H7 (cell line): ENCODE results near the gene WASF2. TPM values are rescaled to one million over a fixed set of nuclear protein-coding genes. Genes with fewer than 3 reads are reported as not detected.
A peak's percentile ranks its signal among the peaks of the same experiment; 100 is the strongest.
"Not testable (repeated sequence)": the region's sequence is repeated elsewhere in the genome, so short reads cannot be mapped to it uniquely, and the experiment has no call there.

Experiments used
- DNase-seq: peaks from one replicate; pipeline ENCODE4 v3.0.0; 2012
- H3K27me3 ChIP-seq: 2 replicates; pipeline ENCODE4 v1.6.0; 2011; ENCODE audit warnings: mild to moderate bottlenecking, low read length; ENCODE audit not compliant: control insufficient read depth, insufficient read depth
- H3K36me3 ChIP-seq: replicated peaks from 2 replicates; pipeline ENCODE4 v1.5.1; 2011; ENCODE audit warnings: low read length; ENCODE audit not compliant: control insufficient read depth, insufficient read depth
- H3K4me3 ChIP-seq: 2 replicates; pipeline ENCODE4 v1.5.1; 2011; ENCODE audit warnings: low read depth, mild to moderate bottlenecking, control low read depth, low read length, moderate library complexity; ENCODE audit not compliant: insufficient read depth
- total RNA-seq: library from RNA; depleted of rRNA; stranded (reverse); fragments of >200 nt; shearing (Covaris generic); gene quantifications from 2 replicates; pipeline ENCODE4 v1.2.3, GENCODE V29; 2014; rRNA removed

WASF2 gene
- total RNA-seq = 34.3 and 44.3 TPM in 2 replicates

- H3K4me3 ChIP-seq = peak within 1 kb of the TSS; percentile 98
- peak; percentile 91 for DNase-seq
- H3K36me3 ChIP-seq = no peaks in the 10 kb centered on the region
- H3K27me3 ChIP-seq = no peaks in the 10 kb centered on the region
Observed at GRCh38 chr1:27489973-27490741, at the start of gene WASF2. TSS of gene WASF2 (minus strand) at chr1:27490167. CDS start at chr1:27428890, 61,277 bp downstream.

GRCh38 chr1:27538793-27539192 lies 48.8 kb upstream of the WASF2 start:
- no peak overlapping the region for H3K4me3 ChIP-seq
- no peak for DNase-seq
- H3K36me3 ChIP-seq = no peaks in the 10 kb centered on the region; the same call in 1 of the 2 replicates
- no peaks in the 10 kb centered on the region for H3K27me3 ChIP-seq

GRCh38 chr1:27538305-27538676 lies 48.3 kb upstream of the WASF2 start:
- DNase-seq, H3K36me3 ChIP-seq, H3K27me3 ChIP-seq, H3K4me3 ChIP-seq: not testable (repeated sequence)

- Histone ChIP-seq H3K27me3 (no peaks in the 10 kb centered on the region), H3K36me3 (no peaks in the 10 kb centered on the region), H3K4me3 (no peak overlapping the region)
- peak; percentile 82 for DNase-seq
Observed at GRCh38 chr1:27536767-27537166, 46.8 kb upstream of the WASF2 start.

GRCh38 chr1:27536010-27536757 lies 46.2 kb upstream of the WASF2 start:
- H3K36me3 ChIP-seq = no peaks in the 10 kb centered on the region
- H3K4me3 ChIP-seq = no peak overlapping the region
- peak; percentile 60 for DNase-seq
- no peaks in the 10 kb centered on the region for H3K27me3 ChIP-seq

GRCh38 chr1:27535386-27535785 lies 45.4 kb upstream of the WASF2 start:
- no peak for DNase-seq

GRCh38 chr1:27531959-27532685 lies 42.2 kb upstream of the WASF2 start:
- no peak overlapping the region for H3K4me3 ChIP-seq
- peaks cover 2% of the 10 kb centered on the region; the same call in 1 of the 2 replicates for H3K27me3 ChIP-seq
- no peak for DNase-seq
- H3K36me3 ChIP-seq = no peaks in the 10 kb centered on the region

More at GRCh38 chr1:27535386-27535785, 45.4 kb upstream of the WASF2 start:
- Histone ChIP-seq H3K36me3 (no peaks in the 10 kb centered on the region), H3K27me3 (no peaks in the 10 kb centered on the region), H3K4me3 (no peak overlapping the region)

- no peak for DNase-seq
- Histone ChIP-seq H3K27me3 (peaks cover 2% of the 10 kb centered on the region; the same call in 1 of the 2 replicates), H3K4me3 (no peak overlapping the region)
Observed at GRCh38 chr1:27530192-27530591, 40.2 kb upstream of the WASF2 start.

GRCh38 chr1:27529704-27530018 lies 39.7 kb upstream of the WASF2 start:
- H3K4me3 ChIP-seq = no peak overlapping the region
- H3K36me3 ChIP-seq = no peaks in the 10 kb centered on the region
- no peak for DNase-seq
- H3K27me3 ChIP-seq = peaks cover 2% of the 10 kb centered on the region; the same call in 1 of the 2 replicates

More at GRCh38 chr1:27530192-27530591, 40.2 kb upstream of the WASF2 start:
- no peaks in the 10 kb centered on the region for H3K36me3 ChIP-seq

GRCh38 chr1:27528818-27529703 lies 39.1 kb upstream of the WASF2 start:
- Histone ChIP-seq H3K4me3 (peak overlapping the region; percentile 59; the same call in 1 of the 2 replicates), H3K36me3 (no peaks in the 10 kb centered on the region), H3K27me3 (peaks cover 2% of the 10 kb centered on the region; the same call in 1 of the 2 replicates)
- DNase-seq = peak; percentile 76

GRCh38 chr1:27527890-27528817 lies 38.2 kb upstream of the WASF2 start:
- H3K36me3 ChIP-seq = no peaks in the 10 kb centered on the region

GRCh38 chr1:27527223-27527889 lies 37.4 kb upstream of the WASF2 start:
- peak; percentile 98 for DNase-seq
- Histone ChIP-seq H3K36me3 (no peaks in the 10 kb centered on the region), H3K4me3 (peak overlapping the region; percentile 59), H3K27me3 (peaks cover 2% of the 10 kb centered on the region; the same call in 1 of the 2 replicates)

More at GRCh38 chr1:27527890-27528817, 38.2 kb upstream of the WASF2 start:
- H3K4me3 ChIP-seq = peak overlapping the region; percentile 59
- peak; percentile 91 for DNase-seq
- peaks cover 2% of the 10 kb centered on the region; the same call in 1 of the 2 replicates for H3K27me3 ChIP-seq
